HepG2 (cell line): ENCODE results near the gene CAMK2G. TPM values are rescaled to one million over a fixed set of nuclear protein-coding genes. Genes with fewer than 3 reads are reported as not detected.

Experiments
- CEBPZ ChIP-seq: IDR thresholded peaks from 2 replicates; pipeline ENCODE4 v1.6.1; 2012; ENCODE audit warnings: low read length, improper control_type of control experiment
- DMAP1 ChIP-seq: IDR thresholded peaks from 2 replicates; pipeline ENCODE4 v1.6.1; 2016
- ETS1 ChIP-seq: sonication (generic); formaldehyde crosslinking; IDR thresholded peaks from 2 replicates; pipeline ENCODE4 v1.4.0; 2020; ENCODE audit warnings: missing genetic modification reagents
- HNRNPUL1 ChIP-seq: fragments of 200-400 bp; formaldehyde crosslinking; IDR thresholded peaks from 2 replicates; pipeline ENCODE4 v1.6.1; 2017; ENCODE audit warnings: low read depth, mild to moderate bottlenecking, low read length, moderate library complexity
- KDM1A ChIP-seq: IDR thresholded peaks from 2 replicates; pipeline ENCODE4 v1.6.1; 2016; ENCODE audit warnings: missing compliant biosample characterization
- MED1 ChIP-seq: sonication (generic); formaldehyde crosslinking; IDR thresholded peaks from 2 replicates; pipeline ENCODE4 v1.4.0; 2020; ENCODE audit warnings: missing genetic modification reagents
- NKX3-1 ChIP-seq: sonication (generic); formaldehyde crosslinking; IDR thresholded peaks from 2 replicates; pipeline ENCODE4 v1.5.0; 2020; ENCODE audit warnings: missing genetic modification reagents
- PRPF4 ChIP-seq: fragments of 200-400 bp; formaldehyde crosslinking; IDR thresholded peaks from 2 replicates; pipeline ENCODE4 v1.6.1; 2016; ENCODE audit warnings: low read length, low read depth; ENCODE audit not compliant: poor library complexity, severe bottlenecking
- RFX5 ChIP-seq: IDR thresholded peaks from 2 replicates; pipeline ENCODE4 v1.6.1; 2011; ENCODE audit warnings: low read depth, low read length, improper control_type of control experiment
- RORA ChIP-seq: sonication (generic); formaldehyde crosslinking; IDR thresholded peaks from 2 replicates; pipeline ENCODE4 v1.5.0; 2020; ENCODE audit warnings: mild to moderate bottlenecking, missing genetic modification reagents, moderate library complexity
- SALL2 ChIP-seq: sonication (generic); formaldehyde crosslinking; IDR thresholded peaks from 2 replicates; pipeline ENCODE4 v1.8.1; 2023; ENCODE audit warnings: mild to moderate bottlenecking, missing genetic modification reagents, inconsistent platforms
- SOX5 ChIP-seq: IDR thresholded peaks from 2 replicates; pipeline ENCODE4 v1.6.1; 2016; ENCODE audit warnings: borderline replicate concordance
- SP5 ChIP-seq: IDR thresholded peaks from 2 replicates; pipeline ENCODE4 v1.6.1; 2016; ENCODE audit warnings: low read depth, borderline replicate concordance
- SRY ChIP-seq: sonication (generic); formaldehyde crosslinking; IDR thresholded peaks from 2 replicates; pipeline ENCODE4 v1.8.0; 2022; ENCODE audit warnings: mild to moderate bottlenecking, missing genetic modification reagents
- ZBTB2 ChIP-seq: sonication (generic); formaldehyde crosslinking; IDR thresholded peaks from 2 replicates; pipeline ENCODE4 v1.8.0; 2022; ENCODE audit warnings: low read depth, missing genetic modification reagents
- ZFP37 ChIP-seq: sonication (generic); formaldehyde crosslinking; IDR thresholded peaks from 2 replicates; pipeline ENCODE4 v1.4.0; 2020; ENCODE audit warnings: missing genetic modification reagents, borderline replicate concordance
- ZNF20 ChIP-seq: sonication (generic); formaldehyde crosslinking; IDR thresholded peaks from 2 replicates; pipeline ENCODE4 v1.4.0; 2020; ENCODE audit warnings: mild to moderate bottlenecking, moderate library complexity, missing genetic modification reagents
- ZNF205 ChIP-seq: IDR thresholded peaks from 2 replicates; pipeline ENCODE4 v1.6.1; 2018; ENCODE audit warnings: missing biosample characterization, missing genetic modification reagents
- ZNF329 ChIP-seq: sonication (generic); formaldehyde crosslinking; IDR thresholded peaks from 2 replicates; pipeline ENCODE4 v1.9.0; 2021; ENCODE audit warnings: low read depth, mild to moderate bottlenecking, missing genetic modification reagents
- ZNF703 ChIP-seq: sonication (generic); formaldehyde crosslinking; IDR thresholded peaks from 2 replicates; pipeline ENCODE4 v1.5.1; 2020; ENCODE audit warnings: missing genetic modification reagents, mild to moderate bottlenecking, moderate library complexity, borderline replicate concordance
- polyA plus RNA-seq, 8 experiments: library from polyadenylated mRNA; depleted of rRNA in 3 of 8; stranded (reverse) in 7 of 8; unstranded in 1 of 8; fragments of >200 nt; fragmentation: Illumina TruSeq in 4 of 8; extraction: Trizol in 4 of 8; gene quantifications; 2 replicates each; pipeline versions ENCODE4 v1.2.1 to v1.2.3, GENCODE V29; 2011 to 2016; ENCODE audit warnings: low read depth in 4 of 8, missing spikeins in 1 of 8, mixed read lengths in 1 of 8; ENCODE audit not compliant: insufficient read depth in 1 of 8
- total RNA-seq, 5 experiments: library from RNA; depleted of rRNA; stranded (reverse); fragments of >200 nt; fragmentation: Illumina TruSeq; extraction: Trizol; gene quantifications; 2 replicates each; pipeline ENCODE4 v1.2.3, GENCODE V29; 2016; ENCODE audit warnings: low read depth in 1 of 5
- TF ChIP-seq, protein P1 (sequence below): sonication (generic); formaldehyde crosslinking; IDR thresholded peaks from 2 replicates; pipeline ENCODE4 v1.5.0; 2020; ENCODE audit warnings: missing genetic modification reagents

The CAMK2G gene
- total and polyA plus RNA-seq, 2 of the 13 experiments (the other 11 are each of a cell fraction or from before 2014, with no cell fraction given), result 15.9 to 18.8 TPM

DNA sequence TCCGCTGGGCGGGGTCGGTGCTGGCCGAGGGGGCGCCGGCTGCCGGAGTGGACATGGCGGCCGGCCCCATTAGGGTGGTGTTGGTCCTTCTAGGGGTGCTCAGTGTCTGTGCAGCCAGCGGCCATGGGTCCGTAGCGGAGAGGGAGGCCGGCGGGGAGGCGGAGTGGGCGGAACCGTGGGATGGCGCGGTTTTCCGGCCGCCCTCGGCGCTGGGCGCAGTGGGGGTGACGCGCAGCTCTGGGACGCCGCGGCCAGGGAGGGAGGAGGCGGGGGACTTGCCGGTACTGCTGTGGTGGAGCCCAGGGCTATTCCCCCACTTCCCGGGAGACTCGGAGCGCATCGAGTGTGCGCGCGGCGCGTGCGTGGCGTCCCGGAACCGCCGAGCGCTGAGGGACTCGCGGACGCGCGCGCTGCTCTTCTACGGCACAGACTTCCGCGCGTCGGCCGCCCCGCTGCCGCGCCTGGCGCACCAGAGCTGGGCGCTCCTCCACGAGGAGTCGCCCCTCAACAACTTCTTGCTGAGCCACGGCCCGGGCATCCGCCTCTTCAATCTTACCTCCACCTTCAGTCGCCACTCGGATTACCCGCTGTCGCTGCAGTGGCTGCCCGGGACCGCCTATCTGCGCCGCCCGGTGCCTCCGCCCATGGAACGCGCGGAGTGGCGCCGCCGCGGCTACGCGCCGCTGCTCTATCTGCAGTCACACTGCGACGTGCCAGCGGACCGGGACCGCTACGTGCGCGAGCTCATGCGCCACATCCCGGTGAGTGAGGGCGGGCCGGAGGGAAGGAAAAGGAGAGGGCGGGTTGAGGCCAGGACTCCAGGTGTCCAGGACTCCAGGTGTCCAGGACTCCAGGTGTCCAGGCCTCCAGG, 101.8 kb downstream of the CAMK2G start (continued):
- TF ChIP-seq RORA (CRISPR knock-in tag) (no peak), KDM1A (no peak), ZNF20 (CRISPR knock-in tag) (0 out of 2 replicates have a peak, but pooled peaks have one; percentile 14), SALL2 (CRISPR knock-in tag) (peak; percentile 68), ETS1 (CRISPR knock-in tag) (no peak; the same call in 1 of the 2 replicates), SP5 (CRISPR knock-in tag) (0 out of 2 replicates have a peak, but pooled peaks have one; percentile 8), ZNF703 (CRISPR knock-in tag) (no peak; the same call in 1 of the 2 replicates), DMAP1 (CRISPR knock-in tag) (peak; percentile 43; the same call in 1 of the 2 replicates), RFX5 (no peak), ZNF205 (CRISPR knock-in tag) (0 out of 2 replicates have a peak, but pooled peaks have one; percentile 39), SRY (CRISPR knock-in tag) (0 out of 2 replicates have a peak, but pooled peaks have one; percentile 32), ZFP37 (CRISPR knock-in tag) (no peak; the same call in 1 of the 2 replicates), CEBPZ (no peak), NKX3-1 (CRISPR knock-in tag) (peak; percentile 23; the same call in 1 of the 2 replicates), MED1 (CRISPR knock-in tag) (peak; percentile 64), SOX5 (CRISPR knock-in tag) (peak; percentile 29; the same call in 1 of the 2 replicates), HNRNPUL1 (0 out of 2 replicates have a peak, but pooled peaks have one; percentile 19), PRPF4 (no peak), ZNF329 (CRISPR knock-in tag) (peak; percentile 73), ZBTB2 (CRISPR knock-in tag) (peak; percentile 72)
- TF ChIP-seq, protein P1, sequence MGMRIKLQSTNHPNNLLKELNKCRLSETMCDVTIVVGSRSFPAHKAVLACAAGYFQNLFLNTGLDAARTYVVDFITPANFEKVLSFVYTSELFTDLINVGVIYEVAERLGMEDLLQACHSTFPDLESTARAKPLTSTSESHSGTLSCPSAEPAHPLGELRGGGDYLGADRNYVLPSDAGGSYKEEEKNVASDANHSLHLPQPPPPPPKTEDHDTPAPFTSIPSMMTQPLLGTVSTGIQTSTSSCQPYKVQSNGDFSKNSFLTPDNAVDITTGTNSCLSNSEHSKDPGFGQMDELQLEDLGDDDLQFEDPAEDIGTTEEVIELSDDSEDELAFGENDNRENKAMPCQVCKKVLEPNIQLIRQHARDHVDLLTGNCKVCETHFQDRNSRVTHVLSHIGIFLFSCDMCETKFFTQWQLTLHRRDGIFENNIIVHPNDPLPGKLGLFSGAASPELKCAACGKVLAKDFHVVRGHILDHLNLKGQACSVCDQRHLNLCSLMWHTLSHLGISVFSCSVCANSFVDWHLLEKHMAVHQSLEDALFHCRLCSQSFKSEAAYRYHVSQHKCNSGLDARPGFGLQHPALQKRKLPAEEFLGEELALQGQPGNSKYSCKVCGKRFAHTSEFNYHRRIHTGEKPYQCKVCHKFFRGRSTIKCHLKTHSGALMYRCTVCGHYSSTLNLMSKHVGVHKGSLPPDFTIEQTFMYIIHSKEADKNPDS (CRISPR knock-in tag), result 0 out of 2 replicates have a peak, but pooled peaks have one; percentile 56
